Measurements from ENCODE around the gene RPS25. TPM values are rescaled to one million over a fixed set of nuclear protein-coding genes. Genes with fewer than 3 reads are reported as not detected.

Gene RPS25
- total RNA-seq, 1 experiment from 2014 or later: 1,083 TPM

DNA sequence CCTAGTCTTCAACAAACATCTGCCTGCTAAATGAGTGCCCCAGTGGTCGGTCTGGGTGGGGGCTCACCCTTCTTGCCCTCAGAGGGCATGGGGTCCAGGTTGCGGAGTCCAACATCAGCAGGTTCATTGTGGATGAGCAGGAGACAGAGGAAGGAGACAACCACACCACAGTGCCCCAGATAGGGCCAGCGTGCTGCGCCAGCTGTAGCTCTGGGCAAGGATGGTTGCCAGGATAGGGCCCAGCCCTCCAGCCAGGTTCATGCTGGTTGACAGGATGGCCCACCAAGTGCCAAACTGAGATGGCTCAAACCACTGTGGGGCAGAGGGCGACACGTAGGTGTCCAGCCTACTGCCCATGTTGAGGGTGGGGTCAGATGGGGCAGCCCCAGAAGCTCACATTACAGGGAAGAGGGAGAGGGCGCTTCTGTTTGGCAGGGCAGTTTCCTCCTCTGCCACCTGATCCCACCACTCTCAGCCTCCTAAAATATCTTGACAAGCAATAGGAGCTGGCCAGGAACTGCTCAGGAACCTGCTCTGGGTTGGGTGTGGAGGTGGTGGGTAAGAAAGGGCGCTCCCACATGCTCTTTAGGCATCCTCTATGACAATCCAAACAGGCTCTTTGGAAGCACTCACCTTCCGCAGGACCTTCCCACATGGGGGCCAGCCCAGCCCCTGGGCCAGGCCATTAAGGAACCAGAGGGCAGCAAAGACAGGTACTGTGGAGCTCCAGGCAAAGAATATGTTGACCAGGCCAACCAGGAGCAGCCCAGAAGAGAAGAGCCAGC lies 9.6 kb upstream of the RPS25 start:
- ChIA-PET POLR2A (no interaction called here), CTCF (interaction anchor here (0.6 kb wide), 1 partner anchor 13 kb away, joined by 7 read pairs; no protein-coding TSS in a partner anchor)
- Histone ChIP-seq H3K9me3 (ENCODE audit: control insufficient read depth, insufficient read depth, low read depth, low read length) (no peaks in the 10 kb centered on the region), H3K4me1 (ENCODE audit: control insufficient read depth, insufficient read depth, low read length) (peaks cover 22% of the 10 kb centered on the region), H3K27me3 (ENCODE audit: control insufficient read depth, insufficient read depth, low read length) (no peaks in the 10 kb centered on the region), H3K4me3 (ENCODE audit: low read depth in 2 of 2, low read length in 2 of 2) (no peak overlapping the region), H3K36me3 (ENCODE audit: control insufficient read depth, insufficient read depth, low read length) (peaks cover 5% of the 10 kb centered on the region), H3K27ac (ENCODE audit: low read length) (no peak overlapping the region)
- DNase-seq (ENCODE audit: low read depth, low spot score) (no peak), ATAC-seq (no peak)
- TF ChIP-seq, protein P1, sequence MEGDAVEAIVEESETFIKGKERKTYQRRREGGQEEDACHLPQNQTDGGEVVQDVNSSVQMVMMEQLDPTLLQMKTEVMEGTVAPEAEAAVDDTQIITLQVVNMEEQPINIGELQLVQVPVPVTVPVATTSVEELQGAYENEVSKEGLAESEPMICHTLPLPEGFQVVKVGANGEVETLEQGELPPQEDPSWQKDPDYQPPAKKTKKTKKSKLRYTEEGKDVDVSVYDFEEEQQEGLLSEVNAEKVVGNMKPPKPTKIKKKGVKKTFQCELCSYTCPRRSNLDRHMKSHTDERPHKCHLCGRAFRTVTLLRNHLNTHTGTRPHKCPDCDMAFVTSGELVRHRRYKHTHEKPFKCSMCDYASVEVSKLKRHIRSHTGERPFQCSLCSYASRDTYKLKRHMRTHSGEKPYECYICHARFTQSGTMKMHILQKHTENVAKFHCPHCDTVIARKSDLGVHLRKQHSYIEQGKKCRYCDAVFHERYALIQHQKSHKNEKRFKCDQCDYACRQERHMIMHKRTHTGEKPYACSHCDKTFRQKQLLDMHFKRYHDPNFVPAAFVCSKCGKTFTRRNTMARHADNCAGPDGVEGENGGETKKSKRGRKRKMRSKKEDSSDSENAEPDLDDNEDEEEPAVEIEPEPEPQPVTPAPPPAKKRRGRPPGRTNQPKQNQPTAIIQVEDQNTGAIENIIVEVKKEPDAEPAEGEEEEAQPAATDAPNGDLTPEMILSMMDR (IDR thresholded peaks at IDR 0.05): no peak
- TF ChIP-seq TCF7L2 (IDR thresholded peaks at IDR 0.05; ENCODE audit: low read depth, low read length): no peak
- TF ChIP-seq SIN3A (IDR thresholded peaks at IDR 0.05; ENCODE audit: borderline replicate concordance, insufficient read depth, low read depth, low read length): no peak
- TF ChIP-seq, protein P2, sequence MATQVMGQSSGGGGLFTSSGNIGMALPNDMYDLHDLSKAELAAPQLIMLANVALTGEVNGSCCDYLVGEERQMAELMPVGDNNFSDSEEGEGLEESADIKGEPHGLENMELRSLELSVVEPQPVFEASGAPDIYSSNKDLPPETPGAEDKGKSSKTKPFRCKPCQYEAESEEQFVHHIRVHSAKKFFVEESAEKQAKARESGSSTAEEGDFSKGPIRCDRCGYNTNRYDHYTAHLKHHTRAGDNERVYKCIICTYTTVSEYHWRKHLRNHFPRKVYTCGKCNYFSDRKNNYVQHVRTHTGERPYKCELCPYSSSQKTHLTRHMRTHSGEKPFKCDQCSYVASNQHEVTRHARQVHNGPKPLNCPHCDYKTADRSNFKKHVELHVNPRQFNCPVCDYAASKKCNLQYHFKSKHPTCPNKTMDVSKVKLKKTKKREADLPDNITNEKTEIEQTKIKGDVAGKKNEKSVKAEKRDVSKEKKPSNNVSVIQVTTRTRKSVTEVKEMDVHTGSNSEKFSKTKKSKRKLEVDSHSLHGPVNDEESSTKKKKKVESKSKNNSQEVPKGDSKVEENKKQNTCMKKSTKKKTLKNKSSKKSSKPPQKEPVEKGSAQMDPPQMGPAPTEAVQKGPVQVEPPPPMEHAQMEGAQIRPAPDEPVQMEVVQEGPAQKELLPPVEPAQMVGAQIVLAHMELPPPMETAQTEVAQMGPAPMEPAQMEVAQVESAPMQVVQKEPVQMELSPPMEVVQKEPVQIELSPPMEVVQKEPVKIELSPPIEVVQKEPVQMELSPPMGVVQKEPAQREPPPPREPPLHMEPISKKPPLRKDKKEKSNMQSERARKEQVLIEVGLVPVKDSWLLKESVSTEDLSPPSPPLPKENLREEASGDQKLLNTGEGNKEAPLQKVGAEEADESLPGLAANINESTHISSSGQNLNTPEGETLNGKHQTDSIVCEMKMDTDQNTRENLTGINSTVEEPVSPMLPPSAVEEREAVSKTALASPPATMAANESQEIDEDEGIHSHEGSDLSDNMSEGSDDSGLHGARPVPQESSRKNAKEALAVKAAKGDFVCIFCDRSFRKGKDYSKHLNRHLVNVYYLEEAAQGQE (IDR thresholded peaks at IDR 0.05; ENCODE audit: insufficient read depth in 1 of 2, low read depth in 2 of 2, low read length in 1 of 2): no peak
- TF ChIP-seq POLR2AphosphoS5 (IDR thresholded peaks at IDR 0.05; ENCODE audit: low read depth, low read length): no peak
- intact Hi-C loops (cut with micrococcal nuclease; ENCODE audit: unreplicated experiment) (no loop called here), in situ Hi-C loops (cut with HindIII; ENCODE audit: low pct_unique_long_range_greater_than_20kb, low sequenced_read_pairs) (no loop called here)
- BruUV-seq (replicated peaks): no TSS peak

DNA sequence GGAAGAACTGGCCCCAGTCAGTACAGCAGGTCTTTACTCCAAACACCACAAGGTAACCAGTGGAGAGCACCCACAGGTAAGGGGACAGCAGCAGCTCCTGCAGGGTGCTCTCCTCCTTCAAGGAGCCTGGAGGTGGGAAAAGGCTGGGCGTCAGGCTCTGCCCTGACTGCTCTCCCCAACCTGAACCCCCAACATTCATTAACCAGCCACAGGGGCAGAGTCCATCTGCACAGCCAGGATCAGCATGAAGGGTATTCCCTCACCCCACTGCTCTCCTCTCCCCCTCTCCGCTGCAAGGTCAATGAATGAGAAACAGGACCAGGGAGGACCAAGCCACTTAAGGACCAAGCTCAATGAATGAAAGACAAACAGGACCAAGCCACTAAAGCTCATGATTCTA lies 8.8 kb upstream of the RPS25 start:
- H3K4me1 ChIP-seq (ENCODE audit: control insufficient read depth, insufficient read depth, low read length): peaks cover 22% of the 10 kb centered on the region
- H3K9me3 ChIP-seq (ENCODE audit: control insufficient read depth, insufficient read depth, low read depth, low read length): no peaks in the 10 kb centered on the region
- POLR2A ChIA-PET: no interaction called here
- ATAC-seq (no peak), DNase-seq (ENCODE audit: low read depth, low spot score) (no peak)
- no peak overlapping the region for H3K4me3 ChIP-seq (ENCODE audit: low read depth in 2 of 2, low read length in 2 of 2)
- intact Hi-C loops (cut with micrococcal nuclease; ENCODE audit: unreplicated experiment): no loop called here
- H3K27me3 ChIP-seq (ENCODE audit: control insufficient read depth, insufficient read depth, low read length): no peaks in the 10 kb centered on the region
- CTCF ChIA-PET: interaction anchor here (0.6 kb wide), 1 partner anchor 14 kb away, joined by 7 read pairs; no protein-coding TSS in a partner anchor
- no TSS peak for BruUV-seq (replicated peaks)
- in situ Hi-C loops (cut with HindIII; ENCODE audit: low pct_unique_long_range_greater_than_20kb, low sequenced_read_pairs): no loop called here
- H3K36me3 ChIP-seq (ENCODE audit: control insufficient read depth, insufficient read depth, low read length): peaks cover 5% of the 10 kb centered on the region
- TF ChIP-seq, protein P2 (IDR thresholded peaks at IDR 0.05; ENCODE audit: insufficient read depth in 1 of 2, low read depth in 2 of 2, low read length in 1 of 2): no peak
- TF ChIP-seq POLR2AphosphoS5 (IDR thresholded peaks at IDR 0.05; ENCODE audit: low read depth, low read length): no peak
- TF ChIP-seq, protein P1 (IDR thresholded peaks at IDR 0.05): no peak
- no peak for TF ChIP-seq SIN3A (IDR thresholded peaks at IDR 0.05; ENCODE audit: borderline replicate concordance, insufficient read depth, low read depth, low read length)
- TF ChIP-seq TCF7L2 (IDR thresholded peaks at IDR 0.05; ENCODE audit: low read depth, low read length): no peak
- no peak overlapping the region for H3K27ac ChIP-seq (ENCODE audit: low read length)

Data from Panc1 (cell line).